Measurements from ENCODE around the gene HMGXB3. TPM values are rescaled to one million over a fixed set of nuclear protein-coding genes. Genes with fewer than 3 reads are reported as not detected.

HMGXB3 gene
- total RNA-seq, 1 experiment from 2014 or later, result 36.4 TPM

GRCh38 chr5:149979896-149980295 is 20.6 kb upstream of the HMGXB3 start:
- no peak for DNase-seq (ENCODE audit: extremely low read depth, low read depth)

- DNase-seq (ENCODE audit: extremely low read depth, low read depth), result no peak
Observed at GRCh38 chr5:149981206-149981605, 19.3 kb upstream of the HMGXB3 start.

GRCh38 chr5:149982505-149982904 is 18.0 kb upstream of the HMGXB3 start:
- DNase-seq (ENCODE audit: extremely low read depth, low read depth), result no peak

GRCh38 chr5:149988126-149988525 is 12.4 kb upstream of the HMGXB3 start:
- no peak for DNase-seq (ENCODE audit: extremely low read depth, low read depth)

GRCh38 chr5:149990518-149991376 is 9.8 kb upstream of the HMGXB3 start:
- peak; percentile 79 for DNase-seq (ENCODE audit: extremely low read depth, low read depth)

GRCh38 chr5:149993471-149993870 is 7.1 kb upstream of the HMGXB3 start:
- DNase-seq (ENCODE audit: extremely low read depth, low read depth), result no peak

GRCh38 chr5:149995385-149996204 is 4.9 kb upstream of the HMGXB3 start:
- DNase-seq (ENCODE audit: extremely low read depth, low read depth), result no peak

GRCh38 chr5:149996205-149996890 is 4.2 kb upstream of the HMGXB3 start:
- no peak for DNase-seq (ENCODE audit: extremely low read depth, low read depth)

- no peak for DNase-seq (ENCODE audit: extremely low read depth, low read depth)
Observed at GRCh38 chr5:149998281-149998680, 2.3 kb upstream of the HMGXB3 start.

- no peak for DNase-seq (ENCODE audit: extremely low read depth, low read depth)
Observed at GRCh38 chr5:149999359-149999758, 1.2 kb upstream of the HMGXB3 start.

GRCh38 chr5:149999866-150000255 is 678 bp upstream of the HMGXB3 start:
- no peak for DNase-seq (ENCODE audit: extremely low read depth, low read depth)

- no peak for DNase-seq (ENCODE audit: extremely low read depth, low read depth)
Observed at GRCh38 chr5:150000990-150001659, 586 bp downstream of the HMGXB3 start.

- peak; percentile 69 for DNase-seq (ENCODE audit: extremely low read depth, low read depth)
Observed at GRCh38 chr5:150001660-150002486, 1.3 kb downstream of the HMGXB3 start.

- DNase-seq (ENCODE audit: extremely low read depth, low read depth), result no peak
Observed at GRCh38 chr5:150006318-150006717, 5.8 kb downstream of the HMGXB3 start.

GRCh38 chr5:150007050-150007449 is 6.5 kb downstream of the HMGXB3 start:
- no peak for DNase-seq (ENCODE audit: extremely low read depth, low read depth)

GRCh38 chr5:150009671-150010387 is 9.3 kb downstream of the HMGXB3 start:
- no peak for DNase-seq (ENCODE audit: extremely low read depth, low read depth)

- DNase-seq (ENCODE audit: extremely low read depth, low read depth), result no peak
Observed at GRCh38 chr5:150013931-150014330, 13.4 kb downstream of the HMGXB3 start.

- DNase-seq (ENCODE audit: extremely low read depth, low read depth), result no peak
Observed at GRCh38 chr5:150014456-150014855, 13.9 kb downstream of the HMGXB3 start.

- DNase-seq (ENCODE audit: extremely low read depth, low read depth), result no peak
Observed at GRCh38 chr5:150015415-150015814, 14.9 kb downstream of the HMGXB3 start.

Measured in NCI-H460 (cell line).